ENCODE results near the gene CPNE7. TPM values are rescaled to one million over a fixed set of nuclear protein-coding genes. Genes with fewer than 3 reads are reported as not detected.

The CPNE7 gene
- total and polyA plus RNA-seq, 2 of the 13 experiments (the other 11 are each of a cell fraction or from before 2014, with no cell fraction given) = 0.59 TPM; not detected in 1

DNA sequence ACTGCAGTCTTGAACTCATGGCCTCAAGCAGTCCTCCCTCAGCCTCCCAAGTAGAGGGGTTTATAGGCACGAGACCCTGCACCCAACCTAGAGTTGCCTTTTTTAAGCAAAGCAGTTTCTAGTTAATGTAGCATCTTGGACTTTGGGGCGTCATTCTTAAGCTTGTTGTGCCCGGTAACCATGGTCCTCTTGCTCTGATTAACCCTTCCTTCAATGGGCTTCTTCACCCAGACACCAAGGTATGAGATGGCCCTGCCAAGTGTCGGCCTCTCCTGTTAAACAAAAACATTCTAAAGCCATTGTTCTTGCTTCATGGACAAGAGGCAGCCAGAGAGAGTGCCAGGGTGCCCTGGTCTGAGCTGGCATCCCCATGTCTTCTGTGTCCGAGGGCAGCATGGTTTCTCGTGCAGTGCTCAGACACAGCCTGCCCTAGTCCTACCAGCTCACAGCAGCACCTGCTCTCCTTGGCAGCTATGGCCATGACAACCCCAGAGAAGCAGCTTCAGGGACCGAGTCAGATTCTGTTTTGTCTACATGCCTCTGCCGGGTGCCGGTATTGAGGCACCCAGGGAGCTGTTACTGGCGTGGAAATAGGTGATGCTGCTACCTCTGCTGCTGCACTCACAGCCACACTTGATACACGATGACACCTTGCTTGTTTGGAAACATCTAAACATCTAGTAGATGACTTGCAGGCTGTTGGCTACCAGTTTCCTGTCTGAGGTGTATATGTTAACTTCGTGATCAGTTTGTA, 11.7 kb upstream of the CPNE7 start (continued):
- TF ChIP-seq ZNF616 (CRISPR knock-in tag; IDR thresholded peaks at IDR 0.05; ENCODE audit: low read depth) (no peak), CEBPB (IDR thresholded peaks at IDR 0.05; ENCODE audit: borderline replicate concordance, low read depth, low read length) (no peak), EP300 (IDR thresholded peaks at IDR 0.05; ENCODE audit: low read depth in 2 of 2, low read length in 2 of 2) (no peak), EP300 (CRISPR knock-in tag; IDR thresholded peaks at IDR 0.05; ENCODE audit: borderline replicate concordance) (no peak), ZNF317 (CRISPR knock-in tag; IDR thresholded peaks at IDR 0.05) (no peak), KDM4B (CRISPR knock-in tag; IDR thresholded peaks at IDR 0.05) (no peak), CREM (IDR thresholded peaks at IDR 0.05) (no peak), CREM (CRISPR knock-in tag; IDR thresholded peaks at IDR 0.05) (no peak), PCBP1 (IDR thresholded peaks at IDR 0.05; ENCODE audit: borderline replicate concordance, low read depth, low read length) (no peak), ZNF143 (CRISPR knock-in tag; IDR thresholded peaks at IDR 0.05) (no peak), KLF6 (CRISPR knock-in tag; IDR thresholded peaks at IDR 0.05) (no peak), SNAPC4 (CRISPR knock-in tag; IDR thresholded peaks at IDR 0.05) (no peak), THAP11 (CRISPR knock-in tag; IDR thresholded peaks at IDR 0.05) (peak; percentile 7; the same call in 1 of the 2 replicates), CBX2 (IDR thresholded peaks at IDR 0.05; ENCODE audit: low read depth, low read length) (no peak), CBX2 (CRISPR knock-in tag; IDR thresholded peaks at IDR 0.05; ENCODE audit: low read depth) (no peak), HOXA7 (CRISPR knock-in tag; IDR thresholded peaks at IDR 0.05) (no peak), HIVEP1 (CRISPR knock-in tag; IDR thresholded peaks at IDR 0.05) (no peak), NAIF1 (CRISPR knock-in tag; IDR thresholded peaks at IDR 0.05; ENCODE audit: borderline replicate concordance) (no peak), GPN1 (CRISPR knock-in tag; IDR thresholded peaks at IDR 0.05; ENCODE audit: borderline replicate concordance) (no peak), POGZ (CRISPR knock-in tag; IDR thresholded peaks at IDR 0.05) (no peak)
- TF ChIP-seq, protein P1, sequence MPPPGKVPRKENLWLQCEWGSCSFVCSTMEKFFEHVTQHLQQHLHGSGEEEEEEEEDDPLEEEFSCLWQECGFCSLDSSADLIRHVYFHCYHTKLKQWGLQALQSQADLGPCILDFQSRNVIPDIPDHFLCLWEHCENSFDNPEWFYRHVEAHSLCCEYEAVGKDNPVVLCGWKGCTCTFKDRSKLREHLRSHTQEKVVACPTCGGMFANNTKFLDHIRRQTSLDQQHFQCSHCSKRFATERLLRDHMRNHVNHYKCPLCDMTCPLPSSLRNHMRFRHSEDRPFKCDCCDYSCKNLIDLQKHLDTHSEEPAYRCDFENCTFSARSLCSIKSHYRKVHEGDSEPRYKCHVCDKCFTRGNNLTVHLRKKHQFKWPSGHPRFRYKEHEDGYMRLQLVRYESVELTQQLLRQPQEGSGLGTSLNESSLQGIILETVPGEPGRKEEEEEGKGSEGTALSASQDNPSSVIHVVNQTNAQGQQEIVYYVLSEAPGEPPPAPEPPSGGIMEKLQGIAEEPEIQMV (CRISPR knock-in tag; IDR thresholded peaks at IDR 0.05; ENCODE audit: low read depth) = no peak
- TF ChIP-seq, protein P2, sequence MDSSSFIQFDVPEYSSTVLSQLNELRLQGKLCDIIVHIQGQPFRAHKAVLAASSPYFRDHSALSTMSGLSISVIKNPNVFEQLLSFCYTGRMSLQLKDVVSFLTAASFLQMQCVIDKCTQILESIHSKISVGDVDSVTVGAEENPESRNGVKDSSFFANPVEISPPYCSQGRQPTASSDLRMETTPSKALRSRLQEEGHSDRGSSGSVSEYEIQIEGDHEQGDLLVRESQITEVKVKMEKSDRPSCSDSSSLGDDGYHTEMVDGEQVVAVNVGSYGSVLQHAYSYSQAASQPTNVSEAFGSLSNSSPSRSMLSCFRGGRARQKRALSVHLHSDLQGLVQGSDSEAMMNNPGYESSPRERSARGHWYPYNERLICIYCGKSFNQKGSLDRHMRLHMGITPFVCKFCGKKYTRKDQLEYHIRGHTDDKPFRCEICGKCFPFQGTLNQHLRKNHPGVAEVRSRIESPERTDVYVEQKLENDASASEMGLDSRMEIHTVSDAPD (CRISPR knock-in tag; IDR thresholded peaks at IDR 0.05) = no peak

Data from HepG2 (cell line).